Mammary epithelial cell (primary cell): ENCODE measurements around the gene USH2A.

Experiments used
- CTCF ChIP-seq, 2 donors: IDR thresholded peaks in 1 of 2; conservative IDR thresholded peaks in 1 of 2; 2 replicates each; pipeline ENCODE4 v1.5.1; 2011 to 2012; ENCODE audit warnings: inconsistent platforms in 2 of 2, low read length in 2 of 2, mild to moderate bottlenecking in 2 of 2, control low read depth in 1 of 2, low read depth in 1 of 2; ENCODE audit not compliant: insufficient read depth in 1 of 2; ENCODE audit errors: extremely low read depth in 1 of 2
- EZH2 ChIP-seq: IDR thresholded peaks from 2 replicates; pipeline ENCODE4 v1.6.1; 2012; ENCODE audit warnings: low read length, inconsistent platforms, borderline replicate concordance

- no peak for TF ChIP-seq EZH2
- no peak for TF ChIP-seq CTCF (conservative IDR thresholded peaks at IDR 0.05 in 1 of 2, IDR thresholded peaks at IDR 0.05 in 1 of 2; ENCODE audit: extremely low read depth in 1 of 2, insufficient read depth in 1 of 2, low read depth in 1 of 2, low read length in 2 of 2)
Measured at GRCh38 chr1:215835951-215836350, 587.3 kb downstream of the USH2A start.
